SK-N-SH (cell line): Measurements from ENCODE around the gene TEX264. TPM values are rescaled to one million over a fixed set of nuclear protein-coding genes. Genes with fewer than 3 reads are reported as not detected.
A peak's percentile ranks its signal among the peaks of the same experiment; 100 is the strongest.

ENCODE experiments used
- CTCF ChIA-PET: fragments of 300-600, 350-600 bp; formaldehyde crosslinking; extraction: SDS; loops from one replicate; lab custom pipeline; 2021; lab: Yijun Ruan, JAX
- POLR2A ChIA-PET: fragments of 350-600 bp; sonication (Branson Sonifier 250); formaldehyde crosslinking; extraction: SDS; loops from one replicate; lab custom pipeline; 2020; ENCODE audit warnings: antibody characterized with exemption, inconsistent platforms; lab: Yijun Ruan, JAX
- DNase-seq: peaks from one replicate; pipeline ENCODE4 v3.0.0; 2012
- H2AFZ ChIP-seq: fragments of 200-600 bp; sonication (generic); 2 replicates; pipeline ENCODE4 v1.8.1; 2016; ENCODE audit warnings: antibody characterized with exemption, mild to moderate bottlenecking, low read depth
- H3F3A ChIP-seq: fragments of 200-600 bp; sonication (generic); replicated peaks from 2 replicates; pipeline ENCODE3; 2016; ENCODE audit warnings: antibody characterized with exemption, mild to moderate bottlenecking; ENCODE audit not compliant: insufficient read depth
- H3K27ac ChIP-seq, 2 experiments: fragments of 200-500 bp in 1 of 2; fragments of 200-600 bp in 1 of 2; sonication (Bioruptor generic) in 1 of 2; sonication (generic), shearing (Covaris generic) in 1 of 2; 2 replicates each; pipeline versions ENCODE4 v1.5.1 to v1.6.1; 2014 to 2016; ENCODE audit warnings: low read depth in 2 of 2, inconsistent platforms in 1 of 2, low read length in 1 of 2, mild to moderate bottlenecking in 1 of 2, mixed read lengths in 1 of 2
- H3K27me3 ChIP-seq: fragments of 200-600 bp; sonication (generic), shearing (Covaris generic); 2 replicates; pipeline ENCODE4 v1.6.1; 2016; ENCODE audit warnings: mixed run types; ENCODE audit not compliant: insufficient read depth
- H3K36me3 ChIP-seq, 2 experiments: fragments of 200-500 bp in 1 of 2; fragments of 200-600 bp in 1 of 2; sonication (Bioruptor generic) in 1 of 2; sonication (generic) in 1 of 2; replicated peaks in 1 of 2; 2 replicates each; pipeline versions ENCODE3 to v1.5.1; 2014 to 2016; ENCODE audit warnings: low read length in 1 of 2, mild to moderate bottlenecking in 1 of 2; ENCODE audit not compliant: insufficient read depth in 2 of 2, control insufficient read depth in 1 of 2
- H3K4me1 ChIP-seq, 2 experiments: fragments of 200-500 bp in 1 of 2; fragments of 200-600 bp in 1 of 2; sonication (Bioruptor generic) in 1 of 2; sonication (generic), shearing (Covaris generic) in 1 of 2; 2 replicates each; pipeline versions ENCODE4 v1.5.1 to v1.6.1; 2014 to 2016; ENCODE audit warnings: low read depth in 1 of 2, low read length in 1 of 2, mixed run types in 1 of 2; ENCODE audit not compliant: insufficient read depth in 2 of 2, control insufficient read depth in 1 of 2
- H3K4me2 ChIP-seq: fragments of 200-600 bp; sonication (generic), shearing (Covaris generic); 2 replicates; pipeline ENCODE4 v1.6.1; 2017; ENCODE audit warnings: mixed run types
- H3K4me3 ChIP-seq, 2 experiments: fragments of 200-500 bp in 1 of 2; fragments of 200-600 bp in 1 of 2; sonication (Bioruptor generic) in 1 of 2; sonication (generic), shearing (Covaris generic) in 1 of 2; 2 replicates each; pipeline versions ENCODE4 v1.5.1 to v1.8.1; 2014 to 2016; ENCODE audit warnings: low read depth in 2 of 2, inconsistent platforms in 1 of 2, low read length in 1 of 2, mild to moderate bottlenecking in 1 of 2, mixed read lengths in 1 of 2, moderate library complexity in 1 of 2
- H3K79me2 ChIP-seq: fragments of 200-600 bp; sonication (generic); 2 replicates; pipeline ENCODE4 v1.8.1; 2017; ENCODE audit warnings: mild to moderate bottlenecking; ENCODE audit not compliant: insufficient read depth
- H3K9ac ChIP-seq: fragments of 200-600 bp; sonication (generic); 2 replicates; pipeline ENCODE4 v1.6.1; 2017; ENCODE audit warnings: mixed run types
- H3K9me2 ChIP-seq: fragments of 200-600 bp; sonication (generic); 2 replicates; pipeline ENCODE4 v1.6.1; 2017; ENCODE audit warnings: mixed run types
- H3K9me3 ChIP-seq: fragments of 200-600 bp; sonication (generic); 2 replicates; pipeline ENCODE4 v1.6.1; 2017; ENCODE audit warnings: mixed run types, mild to moderate bottlenecking, moderate library complexity
- H4K20me1 ChIP-seq: fragments of 200-600 bp; sonication (generic); 2 replicates; pipeline ENCODE4 v1.6.1; 2017; ENCODE audit warnings: mild to moderate bottlenecking, mixed run types; ENCODE audit not compliant: insufficient read depth
- CHD2 ChIP-seq: fragments of 150-350 bp; IDR thresholded peaks from 2 replicates; pipeline ENCODE4 v1.6.1; 2018; ENCODE audit warnings: low read length; ENCODE audit not compliant: partially characterized antibody
- CTCF ChIP-seq: fragments of 200-600 bp; sonication (generic); IDR thresholded peaks from 2 replicates; pipeline ENCODE4 v1.6.1; 2017; ENCODE audit warnings: antibody characterized with exemption, mild to moderate bottlenecking, moderate library complexity
- ELF1 ChIP-seq: IDR thresholded peaks from 2 replicates; pipeline ENCODE4 v1.4.0; 2012
- EP300 ChIP-seq, 2 experiments: IDR thresholded peaks; 2 replicates each; pipeline versions ENCODE4 v1.4.0 to v1.6.1; 2012; ENCODE audit warnings: borderline replicate concordance in 1 of 2, low read depth in 1 of 2, low read length in 1 of 2
- GABPA ChIP-seq: IDR thresholded peaks from 2 replicates; pipeline ENCODE4 v1.4.0; 2012; ENCODE audit warnings: low read depth, mild to moderate bottlenecking
- GATA2 ChIP-seq: sonication (generic); formaldehyde crosslinking; IDR thresholded peaks from 2 replicates; pipeline ENCODE4 v1.5.0; 2020; ENCODE audit warnings: mild to moderate bottlenecking, missing genetic modification reagents
- MEF2A ChIP-seq: IDR thresholded peaks from 2 replicates; pipeline ENCODE4 v1.4.0; 2012; ENCODE audit warnings: low read depth, borderline replicate concordance
- MXI1 ChIP-seq: IDR thresholded peaks from 2 replicates; pipeline ENCODE4 v1.6.1; 2012; ENCODE audit warnings: mild to moderate bottlenecking, low read depth, low read length, improper control_type of control experiment
- NFIC ChIP-seq: IDR thresholded peaks from 2 replicates; pipeline ENCODE4 v1.4.0; 2012; ENCODE audit warnings: borderline replicate concordance
- RAD21 ChIP-seq: IDR thresholded peaks from 2 replicates; pipeline ENCODE4 v1.6.1; 2012; ENCODE audit warnings: mild to moderate bottlenecking, low read length
- RCOR1 ChIP-seq: fragments of 150-350 bp; IDR thresholded peaks from 2 replicates; pipeline ENCODE4 v1.6.1; 2017; ENCODE audit warnings: antibody characterized with exemption, low read length
- RFX5 ChIP-seq: IDR thresholded peaks from 2 replicates; pipeline ENCODE4 v1.6.1; 2012; ENCODE audit warnings: mild to moderate bottlenecking, improper control_type of control experiment, low read length
- SIN3A ChIP-seq: IDR thresholded peaks from 2 replicates; pipeline ENCODE4 v1.6.1; 2012; ENCODE audit warnings: low read depth, mild to moderate bottlenecking, low read length, moderate library complexity, borderline replicate concordance
- SMC3 ChIP-seq: IDR thresholded peaks from 2 replicates; pipeline ENCODE4 v1.6.1; 2012; ENCODE audit warnings: low read depth, low read length, improper control_type of control experiment
- TCF12 ChIP-seq: IDR thresholded peaks from 2 replicates; pipeline ENCODE4 v1.4.0; 2012
- USF2 ChIP-seq: fragments of 150-350 bp; IDR thresholded peaks from 2 replicates; pipeline ENCODE4 v1.6.1; 2017; ENCODE audit warnings: antibody characterized with exemption, low read length, low read depth, borderline replicate concordance
- YY1 ChIP-seq: IDR thresholded peaks from 2 replicates; pipeline ENCODE4 v1.4.0; 2012; ENCODE audit warnings: low read depth, mild to moderate bottlenecking
- WGBS: methylation state at CpG from one replicate; pipeline ENCODE4 v1.1.6; 2017; ENCODE audit warnings: low lambda C conversion rate; 5-methylcytosine and 5-hydroxymethylcytosine counted together
- polyA plus RNA-seq, 3 experiments: library from polyadenylated mRNA; depleted of rRNA; stranded (reverse); fragments of >200 nt; gene quantifications; 2 replicates each; pipeline ENCODE4 v1.2.3, GENCODE V29; 2012
- TF ChIP-seq, protein P1 (sequence below): IDR thresholded peaks from 2 replicates; pipeline ENCODE4 v1.4.0; 2012; ENCODE audit warnings: low read depth
- TF ChIP-seq, protein P2 (sequence below): fragments of 150-350 bp; IDR thresholded peaks from 2 replicates; pipeline ENCODE4 v1.6.1; 2016; ENCODE audit warnings: mild to moderate bottlenecking, low read depth, low read length
- TF ChIP-seq, protein P3 (sequence below): IDR thresholded peaks from 2 replicates; pipeline ENCODE4 v1.4.0; 2012; ENCODE audit warnings: low read depth, borderline replicate concordance

TEX264 gene
- polyA plus RNA-seq, 1 of the 3 experiments (the other 2 are of a cell fraction) = 82.1 TPM

- DNase-seq = peak; percentile 81
- Histone ChIP-seq H3K27ac (peak overlapping the region in 1 of 2 experiments; percentile 47; a peak in 2 of 4 replicates), H3K79me2 (peaks cover 23% of the 10 kb centered on the region), H4K20me1 (peaks cover 8% of the 10 kb centered on the region; the same call in 1 of the 2 replicates), H3K36me3 (peaks cover 0 to 12% of the 10 kb centered on the region in 2 experiments), H3F3A (peaks cover 13% of the 10 kb centered on the region), H3K9me3 (no peaks in the 10 kb centered on the region), H3K9ac (no peak overlapping the region), H3K4me3 (no peak overlapping the region; a peak in 1 of 4 replicates), H3K4me1 (peaks cover 10 to 22% of the 10 kb centered on the region in 2 experiments; a peak in 3 of 4 replicates), H3K27me3 (no peaks in the 10 kb centered on the region), H3K4me2 (no peak overlapping the region), H2AFZ (no peak overlapping the region), H3K9me2 (no peaks in the 10 kb centered on the region)
- POLR2A ChIA-PET = interaction anchor here (0.7 to 3.1 kb wide), 3 partner anchors 130 to 279 kb away, joined by 3 to 29 read pairs (median 4); partner anchors contain the start of genes DCAF1 and RBM15B
- no peak for TF ChIP-seq YY1
- peak; percentile 83 for TF ChIP-seq RAD21
- TF ChIP-seq, protein P1, sequence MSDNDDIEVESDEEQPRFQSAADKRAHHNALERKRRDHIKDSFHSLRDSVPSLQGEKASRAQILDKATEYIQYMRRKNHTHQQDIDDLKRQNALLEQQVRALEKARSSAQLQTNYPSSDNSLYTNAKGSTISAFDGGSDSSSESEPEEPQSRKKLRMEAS = peak; percentile 72
- peak; percentile 80; the same call in 1 of the 2 replicates for TF ChIP-seq MXI1
- peak; percentile 95 for TF ChIP-seq CTCF
- peak; percentile 90 for TF ChIP-seq SMC3
- TF ChIP-seq CHD2 = peak; percentile 41
- TF ChIP-seq RCOR1 = peak; percentile 47; the same call in 1 of the 2 replicates
- no peak for TF ChIP-seq EP300 (IDR thresholded peaks at IDR 0.05; ENCODE audit: borderline replicate concordance in 1 of 2, low read depth in 1 of 2, low read length in 1 of 2)
- WGBS = 34% methylated on average over 5 of the region's 9 CpGs
- CTCF ChIA-PET = interaction anchor here (0.6 to 10.3 kb wide), 54 partner anchors 8 to 1059 kb away, joined by 3 to 209 read pairs (median 4); partner anchors contain the start of genes DCAF1, GRM2 and RAD54L2
Observed at GRCh38 chr3:51669241-51670052, 1.6 kb upstream of the TEX264 start.

- H3K9me2 ChIP-seq = no peaks in the 10 kb centered on the region
- peak overlapping the region; percentile 100 for H3K4me2 ChIP-seq
- H3K9me3 ChIP-seq = no peaks in the 10 kb centered on the region
- H3K27ac ChIP-seq = peak overlapping the region in 1 of 2 experiments; percentile 47; a peak in 2 of 4 replicates
- peaks cover 24% of the 10 kb centered on the region for H3K79me2 ChIP-seq
- ChIA-PET CTCF (interaction anchor here (0.7 to 10.3 kb wide), 32 partner anchors 8 to 1060 kb away, joined by 3 to 209 read pairs (median 5); partner anchors contain the start of genes DCAF1, GRM2 and RAD54L2), POLR2A (interaction anchor here (0.7 to 3.1 kb wide), 3 partner anchors 131 to 279 kb away, joined by 3 to 29 read pairs (median 4); partner anchors contain the start of genes DCAF1 and RBM15B)
- peak overlapping the region; percentile 85 to 96 for H3K4me3 ChIP-seq
- H2AFZ ChIP-seq = peak overlapping the region; percentile 45; the same call in 1 of the 2 replicates
- peaks cover 8% of the 10 kb centered on the region; the same call in 1 of the 2 replicates for H4K20me1 ChIP-seq
- WGBS = 96% methylated on average over 15 of the region's 15 CpGs
- H3K9ac ChIP-seq = no peak overlapping the region
- H3K4me1 ChIP-seq = peaks cover 10 to 22% of the 10 kb centered on the region in 2 experiments; a peak in 3 of 4 replicates
- no peaks in the 10 kb centered on the region for H3K27me3 ChIP-seq
- peaks cover 0 to 15% of the 10 kb centered on the region in 2 experiments for H3K36me3 ChIP-seq
- no peak for DNase-seq
- peaks cover 13% of the 10 kb centered on the region for H3F3A ChIP-seq
- TF ChIP-seq SIN3A (no peak), TCF12 (no peak), ELF1 (no peak), MEF2A (no peak), GABPA (no peak), NFIC (no peak), GATA2 (CRISPR knock-in tag) (no peak), USF2 (no peak), RCOR1 (no peak), RFX5 (no peak)
- TF ChIP-seq, protein P2, sequence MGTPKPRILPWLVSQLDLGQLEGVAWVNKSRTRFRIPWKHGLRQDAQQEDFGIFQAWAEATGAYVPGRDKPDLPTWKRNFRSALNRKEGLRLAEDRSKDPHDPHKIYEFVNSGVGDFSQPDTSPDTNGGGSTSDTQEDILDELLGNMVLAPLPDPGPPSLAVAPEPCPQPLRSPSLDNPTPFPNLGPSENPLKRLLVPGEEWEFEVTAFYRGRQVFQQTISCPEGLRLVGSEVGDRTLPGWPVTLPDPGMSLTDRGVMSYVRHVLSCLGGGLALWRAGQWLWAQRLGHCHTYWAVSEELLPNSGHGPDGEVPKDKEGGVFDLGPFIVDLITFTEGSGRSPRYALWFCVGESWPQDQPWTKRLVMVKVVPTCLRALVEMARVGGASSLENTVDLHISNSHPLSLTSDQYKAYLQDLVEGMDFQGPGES = no peak
- TF ChIP-seq, protein P3, sequence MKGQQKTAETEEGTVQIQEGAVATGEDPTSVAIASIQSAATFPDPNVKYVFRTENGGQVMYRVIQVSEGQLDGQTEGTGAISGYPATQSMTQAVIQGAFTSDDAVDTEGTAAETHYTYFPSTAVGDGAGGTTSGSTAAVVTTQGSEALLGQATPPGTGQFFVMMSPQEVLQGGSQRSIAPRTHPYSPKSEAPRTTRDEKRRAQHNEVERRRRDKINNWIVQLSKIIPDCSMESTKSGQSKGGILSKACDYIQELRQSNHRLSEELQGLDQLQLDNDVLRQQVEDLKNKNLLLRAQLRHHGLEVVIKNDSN = no peak
Observed at GRCh38 chr3:51670053-51670822, 814 bp upstream of the TEX264 start.
